ENCODE data around the gene PRKCB.

DNA sequence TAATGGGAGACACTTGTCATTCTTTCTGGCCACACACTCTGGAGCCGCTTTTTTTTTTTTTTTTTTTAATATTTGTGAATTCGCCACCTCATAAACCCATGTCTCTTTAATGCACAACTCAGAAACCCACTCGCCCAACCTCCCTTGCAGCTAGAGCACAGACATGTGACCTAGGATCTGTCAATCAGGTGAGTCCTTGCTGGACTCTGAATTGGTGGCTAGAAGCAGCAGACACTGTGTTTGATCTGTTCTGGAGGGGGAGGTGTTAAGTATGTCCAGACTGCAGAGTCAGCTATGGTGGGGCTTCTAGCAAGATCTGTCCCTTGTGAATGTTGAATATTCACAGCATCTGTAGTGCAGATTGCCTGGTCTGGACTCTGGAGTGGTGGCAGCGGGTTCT lies 112.1 kb downstream of the PRKCB start:
- no peak for TF ChIP-seq POLR2AphosphoS5 (IDR thresholded peaks at IDR 0.05; ENCODE audit: low read depth, low read length)
- no peak for TF ChIP-seq TAF1 (IDR thresholded peaks at IDR 0.05; ENCODE audit: borderline replicate concordance, insufficient read depth, low read length)
- TF ChIP-seq, protein P1, sequence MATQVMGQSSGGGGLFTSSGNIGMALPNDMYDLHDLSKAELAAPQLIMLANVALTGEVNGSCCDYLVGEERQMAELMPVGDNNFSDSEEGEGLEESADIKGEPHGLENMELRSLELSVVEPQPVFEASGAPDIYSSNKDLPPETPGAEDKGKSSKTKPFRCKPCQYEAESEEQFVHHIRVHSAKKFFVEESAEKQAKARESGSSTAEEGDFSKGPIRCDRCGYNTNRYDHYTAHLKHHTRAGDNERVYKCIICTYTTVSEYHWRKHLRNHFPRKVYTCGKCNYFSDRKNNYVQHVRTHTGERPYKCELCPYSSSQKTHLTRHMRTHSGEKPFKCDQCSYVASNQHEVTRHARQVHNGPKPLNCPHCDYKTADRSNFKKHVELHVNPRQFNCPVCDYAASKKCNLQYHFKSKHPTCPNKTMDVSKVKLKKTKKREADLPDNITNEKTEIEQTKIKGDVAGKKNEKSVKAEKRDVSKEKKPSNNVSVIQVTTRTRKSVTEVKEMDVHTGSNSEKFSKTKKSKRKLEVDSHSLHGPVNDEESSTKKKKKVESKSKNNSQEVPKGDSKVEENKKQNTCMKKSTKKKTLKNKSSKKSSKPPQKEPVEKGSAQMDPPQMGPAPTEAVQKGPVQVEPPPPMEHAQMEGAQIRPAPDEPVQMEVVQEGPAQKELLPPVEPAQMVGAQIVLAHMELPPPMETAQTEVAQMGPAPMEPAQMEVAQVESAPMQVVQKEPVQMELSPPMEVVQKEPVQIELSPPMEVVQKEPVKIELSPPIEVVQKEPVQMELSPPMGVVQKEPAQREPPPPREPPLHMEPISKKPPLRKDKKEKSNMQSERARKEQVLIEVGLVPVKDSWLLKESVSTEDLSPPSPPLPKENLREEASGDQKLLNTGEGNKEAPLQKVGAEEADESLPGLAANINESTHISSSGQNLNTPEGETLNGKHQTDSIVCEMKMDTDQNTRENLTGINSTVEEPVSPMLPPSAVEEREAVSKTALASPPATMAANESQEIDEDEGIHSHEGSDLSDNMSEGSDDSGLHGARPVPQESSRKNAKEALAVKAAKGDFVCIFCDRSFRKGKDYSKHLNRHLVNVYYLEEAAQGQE (IDR thresholded peaks at IDR 0.05; ENCODE audit: insufficient read depth in 1 of 2, low read depth in 2 of 2, low read length in 2 of 2), result no peak

All from PFSK-1 (cell line).